Activated CD8-positive, alpha-beta memory T cell treated with anti-CD3 and anti-CD28 coated beads for 24 hours (primary cell): ENCODE data around the gene OTOGL.

Source experiments
- DNase-seq: peaks from one replicate; pipeline ENCODE4 v3.0.0-alpha.2; 2020

The OTOGL gene

GRCh38 chr12:80099259-80099658 lies at the start of gene OTOGL:
Gene OTOGL (plus strand): TSS chr12:80099537. CDS start chr12:80209432, 109,895 bp downstream.
- no peak for DNase-seq

- DNase-seq: no peak
Observed at GRCh38 chr12:80050236-80050635, 49.1 kb upstream of the OTOGL start.

GRCh38 chr12:80053051-80053790 lies 46.1 kb upstream of the OTOGL start:
- no peak for DNase-seq

- no peak for DNase-seq
Observed at GRCh38 chr12:80056232-80056631, 43.1 kb upstream of the OTOGL start.

DNA sequence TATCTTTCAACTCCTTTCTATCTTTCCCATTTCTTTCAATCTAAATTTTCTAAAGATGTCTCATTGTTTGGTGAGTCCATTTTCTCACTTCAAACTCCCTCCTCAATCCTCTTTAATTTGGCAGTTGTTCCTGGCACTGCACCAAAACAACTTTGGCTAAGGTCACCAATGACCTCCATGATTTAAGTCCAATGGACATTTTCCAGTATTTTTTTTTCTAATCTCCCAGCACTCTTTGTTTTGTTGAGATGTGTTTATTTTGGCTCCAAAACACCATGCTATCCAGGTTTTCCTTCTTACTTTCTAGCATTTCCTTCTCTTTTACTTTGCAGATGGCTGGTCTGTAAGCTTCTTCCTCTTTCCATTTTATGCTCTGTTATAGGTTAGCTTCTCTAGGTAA lies 42.5 kb upstream of the OTOGL start:
- no peak for DNase-seq

GRCh38 chr12:80058586-80058985 lies 40.8 kb upstream of the OTOGL start:
- no peak for DNase-seq

- no peak for DNase-seq
Observed at GRCh38 chr12:80059102-80059501, 40.2 kb upstream of the OTOGL start.

GRCh38 chr12:80059875-80060274 lies 39.5 kb upstream of the OTOGL start:
- no peak for DNase-seq

GRCh38 chr12:80064269-80064668 lies 35.1 kb upstream of the OTOGL start:
- no peak for DNase-seq

GRCh38 chr12:80064951-80065350 lies 34.4 kb upstream of the OTOGL start:
- DNase-seq: no peak

DNA sequence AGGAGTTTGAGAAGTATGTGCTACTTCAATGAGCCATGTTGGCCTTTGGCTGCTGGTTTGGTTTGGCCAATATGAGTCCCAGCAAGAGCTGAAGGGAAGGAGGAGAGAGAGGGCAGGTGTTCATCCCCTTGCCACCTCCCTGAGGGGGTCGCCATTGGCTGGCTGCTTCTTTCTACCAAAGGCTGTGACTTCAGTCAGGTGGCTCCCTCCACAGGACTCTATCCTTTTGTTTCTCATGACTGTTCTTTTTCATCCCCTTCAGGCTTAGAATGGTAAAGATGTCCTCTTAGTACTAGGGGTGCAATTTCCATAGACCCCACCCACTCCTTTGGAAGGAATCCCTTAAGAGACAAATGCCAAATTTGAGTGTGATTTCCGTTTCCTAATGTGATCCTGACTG lies 31.2 kb upstream of the OTOGL start:
- DNase-seq: no peak

GRCh38 chr12:80083892-80084614 lies 15.3 kb upstream of the OTOGL start:
- peak; percentile 64 for DNase-seq

GRCh38 chr12:80086025-80086424 lies 13.3 kb upstream of the OTOGL start:
- DNase-seq: no peak

GRCh38 chr12:80087486-80088213 lies 11.7 kb upstream of the OTOGL start:
- DNase-seq: no peak

GRCh38 chr12:80100591-80100990 lies 1.3 kb downstream of the OTOGL start:
- DNase-seq: no peak

DNA sequence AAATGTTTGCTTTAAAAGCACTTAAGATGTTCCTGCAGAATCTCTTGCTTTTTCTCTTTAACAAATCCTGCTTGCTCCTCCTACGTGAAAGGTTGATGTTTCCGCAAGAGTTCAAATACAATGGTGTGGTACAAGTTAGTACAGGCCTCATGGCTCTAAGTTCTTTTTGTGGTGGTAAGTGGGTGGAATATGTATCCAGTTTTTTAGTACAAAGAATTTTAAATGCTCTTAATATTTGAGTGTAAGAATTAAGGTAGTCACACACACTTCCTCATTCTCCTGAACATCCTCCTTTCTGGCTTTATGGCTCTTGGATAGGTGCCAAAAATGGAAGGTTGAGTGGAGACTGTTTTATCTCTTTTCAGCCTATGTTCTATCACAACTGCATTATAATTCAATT lies 1.8 kb downstream of the OTOGL start:
- no peak for DNase-seq

- DNase-seq: no peak
Observed at GRCh38 chr12:80107221-80107620, 7.9 kb downstream of the OTOGL start.

DNA sequence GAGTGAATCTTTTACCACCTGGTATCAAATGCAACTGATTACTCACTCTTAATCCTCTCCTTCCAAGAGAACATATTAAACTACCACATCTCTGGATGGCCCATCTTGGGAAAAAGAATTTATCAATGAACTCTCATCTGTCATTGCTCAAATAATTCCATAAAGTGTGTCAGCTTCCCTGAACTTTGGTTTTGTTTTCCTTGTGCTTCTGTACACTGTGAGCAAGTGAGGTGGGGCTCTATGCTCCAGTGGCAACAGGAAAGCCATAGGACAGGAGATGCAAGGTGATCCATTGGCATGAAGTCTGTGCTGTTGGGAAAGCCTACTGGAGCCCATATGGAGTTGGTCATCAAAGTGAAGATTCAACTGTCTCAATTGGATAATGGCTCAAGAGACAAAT lies 17.4 kb downstream of the OTOGL start:
- DNase-seq: no peak

GRCh38 chr12:80118565-80119324 lies 19.4 kb downstream of the OTOGL start:
- DNase-seq: no peak

GRCh38 chr12:80120994-80121393 lies 21.7 kb downstream of the OTOGL start:
- no peak for DNase-seq

DNA sequence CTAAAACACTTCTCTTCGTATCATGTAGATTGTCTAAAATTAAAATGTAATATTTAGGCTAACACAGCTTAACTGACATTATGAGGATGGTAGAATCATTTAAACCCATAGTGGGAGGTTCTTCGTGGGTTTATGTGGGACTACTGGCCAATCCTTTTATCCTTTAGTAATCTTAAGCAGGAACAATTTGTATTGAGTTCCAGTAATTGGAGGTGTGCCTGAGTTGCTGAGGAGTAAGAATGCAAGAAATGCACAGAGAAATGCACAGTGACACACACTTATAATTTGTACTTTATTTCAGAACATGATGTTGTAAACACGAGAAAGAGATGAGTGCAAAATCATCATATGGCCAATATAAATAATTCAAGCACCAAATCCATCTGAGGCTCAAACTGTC lies 22.3 kb downstream of the OTOGL start:
- no peak for DNase-seq

DNA sequence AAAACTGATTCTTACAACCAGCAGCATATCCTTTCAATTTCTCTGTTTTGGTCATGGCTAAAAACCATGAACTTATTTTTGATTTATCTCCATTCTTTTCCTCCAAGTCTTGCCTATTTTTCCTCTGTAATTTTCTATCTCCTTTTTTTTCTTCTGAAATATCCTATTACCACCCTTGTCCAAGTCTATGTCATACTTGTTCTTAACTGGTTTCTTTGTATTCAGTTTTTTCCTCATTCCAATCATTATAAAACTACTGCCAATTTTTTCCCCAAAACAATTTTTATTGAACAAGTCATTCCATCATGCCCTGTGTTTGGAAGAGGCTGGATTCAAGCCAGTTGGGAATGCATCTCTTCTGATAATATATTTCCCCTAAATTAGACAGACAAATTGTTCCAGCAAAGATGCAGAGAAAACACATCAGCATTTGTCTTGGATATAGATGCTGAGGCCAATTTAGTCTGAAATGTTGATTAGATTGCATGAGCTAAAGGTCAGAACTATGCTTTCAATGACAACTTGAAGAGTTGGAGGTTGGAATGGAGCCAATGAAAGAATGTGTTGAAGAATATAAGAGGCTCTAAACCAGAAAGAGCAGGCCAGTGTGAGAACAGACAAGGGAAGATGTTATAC lies 30.7 kb downstream of the OTOGL start:
- no peak for DNase-seq

GRCh38 chr12:80135624-80136023 lies 36.3 kb downstream of the OTOGL start:
- DNase-seq: no peak
